ENCODE data around the gene ESYT3.
"Not testable (repeated sequence)": the region's sequence is repeated elsewhere in the genome, so short reads cannot be mapped to it uniquely, and the experiment has no call there.

The ESYT3 gene

GRCh38 chr3:138461896-138462295 lies 27.5 kb downstream of the ESYT3 start:
- DNase-seq = no peak

GRCh38 chr3:138463724-138464490 lies 29.5 kb downstream of the ESYT3 start:
- no peak for DNase-seq

GRCh38 chr3:138464491-138464860 lies 30.1 kb downstream of the ESYT3 start:
- DNase-seq = no peak

- DNase-seq = no peak
These were observed 31.0 kb downstream of the ESYT3 start for GRCh38 chr3:138465451-138465850.

GRCh38 chr3:138465925-138466324 lies 31.5 kb downstream of the ESYT3 start:
- DNase-seq = no peak

- DNase-seq = no peak
These were observed 33.5 kb downstream of the ESYT3 start for GRCh38 chr3:138467931-138468330.

GRCh38 chr3:138468451-138468850 lies 34.0 kb downstream of the ESYT3 start:
- no peak for DNase-seq

DNA sequence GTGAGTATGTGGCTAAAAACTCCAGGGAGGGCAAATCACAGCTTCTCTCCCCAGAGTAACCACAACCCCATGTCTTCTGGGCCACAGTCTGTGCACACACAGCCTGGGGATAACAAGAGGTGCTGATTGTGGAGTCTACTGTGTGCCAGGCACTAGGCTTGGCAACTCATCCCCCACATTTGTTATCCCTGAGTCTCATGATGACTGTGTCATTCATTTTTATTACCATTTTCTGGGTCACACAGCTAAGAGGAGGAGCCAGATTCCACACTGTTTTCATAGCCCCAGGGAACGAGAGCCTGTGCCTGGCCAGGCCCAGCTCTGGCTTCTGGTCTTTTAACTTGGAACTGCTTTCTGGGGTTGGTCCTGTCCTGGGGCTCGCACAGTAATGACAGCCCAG lies 34.5 kb downstream of the ESYT3 start:
- DNase-seq = peak; percentile 81

DNA sequence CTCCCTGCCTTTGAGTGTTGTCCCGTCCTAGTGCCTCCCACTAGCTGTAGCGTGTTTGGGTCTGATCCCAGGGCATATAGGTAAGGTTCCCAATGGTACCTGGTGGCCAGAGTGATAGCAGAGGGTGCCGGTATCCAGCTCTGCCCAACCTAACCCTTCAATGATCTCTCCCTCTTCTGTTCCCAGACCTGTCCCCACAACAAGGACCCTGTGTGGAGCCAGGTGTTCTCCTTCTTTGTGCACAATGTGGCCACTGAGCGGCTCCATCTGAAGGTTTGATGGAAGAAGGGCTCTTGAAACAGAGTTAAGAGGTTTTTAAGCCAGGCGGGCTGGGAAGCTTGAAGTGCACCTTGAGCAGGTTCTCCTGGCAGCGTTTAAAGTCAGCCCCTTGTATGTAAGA lies 35.5 kb downstream of the ESYT3 start:
- no peak for DNase-seq

DNA sequence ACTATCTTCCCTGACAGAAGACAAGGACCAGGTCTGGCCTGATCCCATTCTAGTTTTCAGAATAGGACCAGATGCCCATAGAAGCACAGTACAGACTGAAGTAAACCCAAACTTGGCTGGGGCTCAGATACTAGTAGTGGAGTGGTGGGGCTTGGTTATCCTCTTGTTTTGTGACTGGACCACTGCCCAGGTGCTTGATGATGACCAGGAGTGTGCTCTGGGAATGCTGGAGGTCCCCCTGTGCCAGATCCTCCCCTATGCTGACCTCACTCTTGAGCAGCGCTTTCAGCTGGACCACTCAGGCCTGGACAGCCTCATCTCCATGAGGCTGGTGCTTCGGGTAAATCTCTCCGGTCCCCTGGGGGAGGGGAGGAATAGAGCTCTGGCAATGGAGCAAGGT lies 36.3 kb downstream of the ESYT3 start:
- no peak for DNase-seq

- no peak for DNase-seq
These were observed 37.1 kb downstream of the ESYT3 start for GRCh38 chr3:138471481-138471880.

GRCh38 chr3:138472141-138472825 lies 37.9 kb downstream of the ESYT3 start:
- no peak for DNase-seq

DNA sequence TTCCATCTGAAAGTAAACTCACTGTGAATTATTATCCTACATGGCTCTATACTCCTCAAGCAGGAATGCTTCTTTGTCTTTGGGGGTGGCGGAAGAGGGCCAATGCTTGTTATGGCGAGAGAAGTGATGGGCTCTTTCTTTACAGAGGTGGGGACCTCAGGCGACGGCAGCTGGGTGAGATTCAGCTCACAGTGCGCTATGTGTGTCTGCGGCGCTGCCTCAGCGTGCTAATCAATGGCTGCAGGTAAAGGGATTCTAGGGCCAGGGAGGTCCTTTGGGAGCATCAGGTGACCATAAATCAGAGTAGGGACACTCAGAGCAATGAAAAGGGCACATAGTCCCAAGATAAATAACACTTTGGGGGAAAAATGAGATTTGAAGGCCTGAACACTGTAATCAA lies 39.0 kb downstream of the ESYT3 start:
- DNase-seq = no peak

DNA sequence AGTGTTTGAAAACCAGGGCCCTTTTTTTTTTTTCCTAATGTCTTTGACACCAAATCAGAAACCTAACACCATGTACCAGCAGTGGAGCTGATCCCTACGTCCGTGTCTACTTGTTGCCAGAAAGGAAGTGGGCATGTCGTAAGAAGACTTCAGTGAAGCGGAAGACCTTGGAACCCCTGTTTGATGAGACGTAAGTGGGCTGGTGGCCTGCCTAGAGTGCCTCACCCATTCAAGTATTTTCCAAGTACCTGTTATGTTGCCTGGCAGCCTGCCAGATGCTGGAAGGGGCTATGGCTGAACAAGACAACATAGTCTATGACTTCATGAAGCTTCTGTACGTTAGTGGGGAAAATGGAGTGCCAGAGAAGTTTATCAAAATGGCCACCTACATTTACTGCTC lies 39.7 kb downstream of the ESYT3 start:
- no peak for DNase-seq

DNA sequence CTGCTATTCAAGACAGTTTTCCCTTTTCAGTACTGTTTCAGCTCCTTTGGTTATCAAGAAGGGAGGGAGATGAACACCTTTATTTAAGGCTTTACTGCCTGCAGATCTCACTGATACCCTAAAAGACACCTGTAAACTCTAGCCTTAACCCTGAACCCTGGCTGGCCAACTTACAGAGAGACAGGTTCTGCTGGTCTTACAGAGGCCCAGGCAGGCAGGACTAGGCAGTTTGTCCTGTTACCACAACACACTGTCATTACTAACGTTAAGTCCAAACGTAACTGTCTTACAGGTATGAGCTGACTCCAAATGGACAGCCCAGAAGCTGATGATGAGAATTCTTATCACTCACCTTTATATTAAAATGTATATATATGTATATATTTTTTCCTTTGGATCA lies 42.1 kb downstream of the ESYT3 start:
- no peak for DNase-seq

- no peak for DNase-seq
These were observed 42.7 kb downstream of the ESYT3 start for GRCh38 chr3:138477120-138477519.

DNA sequence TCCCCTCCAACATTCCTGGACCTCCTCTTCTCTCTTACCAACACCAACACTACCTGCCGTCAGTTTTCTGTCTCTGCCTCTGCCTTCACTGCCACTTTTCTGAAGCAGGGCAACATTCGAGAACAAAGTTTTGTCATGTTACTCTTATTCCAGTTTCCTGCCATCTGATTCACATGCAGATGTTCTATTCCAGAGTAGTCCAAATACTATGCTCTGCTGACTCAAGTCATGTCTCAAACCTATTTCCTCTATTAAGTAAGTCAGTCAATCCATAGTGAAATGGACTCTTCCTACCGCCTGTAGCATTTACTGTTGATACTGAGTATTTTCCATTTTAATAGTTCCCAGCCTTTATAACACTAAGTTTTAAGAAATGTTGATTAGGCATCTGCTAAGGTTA lies 43.4 kb downstream of the ESYT3 start:
- no peak for DNase-seq

DNA sequence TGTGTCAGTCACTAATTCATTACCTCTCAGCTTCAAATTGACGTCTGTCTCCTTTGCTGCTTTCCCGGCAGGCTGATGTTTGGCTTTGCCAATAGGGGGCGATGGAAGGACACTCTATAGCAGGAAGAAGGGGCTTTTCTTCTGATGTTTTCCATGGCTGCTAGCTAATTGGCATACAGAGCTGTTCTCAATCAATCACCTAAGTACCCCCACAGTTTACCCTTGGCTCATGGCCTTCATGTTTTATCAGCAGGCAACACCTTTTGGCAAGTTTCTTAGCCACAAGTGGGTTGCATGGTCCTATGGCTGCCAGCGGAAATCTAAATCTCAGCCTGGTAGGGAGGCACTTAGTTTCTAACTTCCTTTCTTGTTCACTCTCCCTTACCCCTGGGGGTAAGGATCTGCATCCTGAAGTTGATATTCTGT lies 45.0 kb downstream of the ESYT3 start:
- peak; percentile 45 for DNase-seq

- DNase-seq = not testable (repeated sequence)
These were observed 50.3 kb downstream of the ESYT3 start for GRCh38 chr3:138484672-138485071.

GRCh38 chr3:138486580-138486979 lies 52.2 kb downstream of the ESYT3 start:
- DNase-seq = not testable (repeated sequence)

DNA sequence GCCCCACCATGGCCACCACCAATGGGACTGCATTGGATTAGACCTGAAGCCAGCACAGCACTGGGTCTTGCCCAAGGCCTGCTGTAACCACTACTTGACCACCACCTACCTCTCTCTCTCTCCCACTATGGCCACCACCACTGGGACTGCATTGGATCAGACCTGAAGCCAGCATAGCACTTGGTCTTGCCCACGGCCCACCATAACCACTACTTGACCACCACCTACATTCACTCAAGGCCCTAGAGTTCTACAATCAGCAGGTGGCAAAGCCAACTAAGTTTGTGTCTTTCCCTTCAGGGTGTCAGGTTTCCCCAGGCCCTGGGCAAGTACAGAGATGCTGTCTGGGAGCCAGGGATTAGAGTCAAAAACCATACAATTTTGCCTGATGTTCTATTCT lies 57.6 kb downstream of the ESYT3 start:
- DNase-seq = no peak

DNA sequence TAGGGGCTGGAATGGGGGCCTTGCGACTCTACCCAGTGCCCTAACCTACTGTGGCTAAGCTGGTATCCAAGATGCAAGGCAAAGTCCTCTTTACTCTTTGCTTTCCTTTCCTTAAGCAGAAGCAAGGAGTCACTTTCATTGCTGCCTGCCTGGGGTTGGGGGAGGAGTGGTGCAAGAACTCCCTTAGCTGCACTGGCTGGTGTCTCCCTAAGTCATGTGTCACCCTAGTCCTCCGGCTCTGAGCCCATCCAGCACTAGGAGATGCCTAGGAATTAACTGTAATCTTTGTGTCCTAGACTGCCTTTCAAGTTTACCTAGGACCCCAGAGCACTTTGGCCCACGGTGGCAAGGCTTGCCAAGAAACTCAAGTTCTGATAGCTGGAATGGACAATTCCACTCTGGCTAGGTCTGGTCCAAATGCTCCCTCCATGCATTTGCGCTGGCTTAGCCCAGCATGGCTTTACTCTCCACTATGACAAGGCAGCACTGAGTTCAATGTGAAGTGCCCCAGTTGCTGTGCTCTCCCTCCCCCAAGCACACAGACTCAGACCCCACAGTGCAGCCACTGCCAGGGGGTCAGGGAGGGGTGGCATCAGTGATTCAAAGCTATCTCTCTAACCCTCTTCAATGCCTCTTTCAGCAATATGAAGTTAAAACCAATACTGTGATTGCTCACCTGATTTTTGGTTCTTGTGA lies 58.7 kb downstream of the ESYT3 start:
- DNase-seq = no peak

DNA sequence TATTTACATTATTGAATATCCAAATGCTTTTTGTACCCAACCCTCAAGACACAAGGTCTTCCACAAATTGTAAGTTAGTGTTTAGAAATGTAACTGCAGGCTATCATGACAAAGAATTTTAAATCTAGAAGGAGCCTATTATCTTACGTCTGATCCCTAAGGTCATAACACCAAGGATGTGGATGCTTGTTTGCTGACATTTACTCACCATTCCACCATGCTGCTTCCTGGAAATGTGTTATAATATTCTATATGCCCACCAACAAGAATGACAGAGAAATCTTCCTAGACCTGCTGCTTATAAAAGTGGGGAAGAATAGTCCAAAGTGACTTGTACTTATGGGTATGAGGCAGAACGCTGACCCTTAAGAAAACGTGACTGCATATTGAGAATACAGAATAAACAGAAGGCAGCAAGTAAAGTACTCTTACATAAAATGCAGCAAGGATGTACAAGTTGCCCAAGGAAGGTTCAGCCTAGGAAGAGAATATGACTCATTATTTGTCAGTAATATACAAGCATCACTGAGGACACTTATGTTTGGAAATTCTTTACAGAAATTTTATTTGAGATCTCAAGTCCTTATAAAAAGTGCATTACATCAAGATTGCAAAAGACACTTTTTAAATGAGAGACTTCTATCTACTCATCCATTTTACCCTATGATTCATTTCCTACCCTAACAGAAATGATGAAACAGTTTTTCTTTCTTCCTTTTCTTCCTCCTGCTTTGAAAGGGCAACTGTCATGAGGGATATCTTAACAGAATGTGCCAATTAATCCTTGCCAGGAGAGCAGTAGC lies 59.6 kb downstream of the ESYT3 start:
- DNase-seq = peak; percentile 79
